Ishikawa (cell line): Measurements from ENCODE around the gene KIAA1671.

ENCODE experiments used
- CEBPB ChIP-seq: IDR thresholded peaks from 2 replicates; pipeline ENCODE4 v1.6.1; 2012
- CREB1 ChIP-seq: IDR thresholded peaks from 2 replicates; pipeline ENCODE4 v1.6.1; 2012; ENCODE audit warnings: low read depth
- EGR1 ChIP-seq: IDR thresholded peaks from 2 replicates; pipeline ENCODE4 v1.6.1; 2012
- EP300 ChIP-seq: IDR thresholded peaks from 2 replicates; pipeline ENCODE4 v1.6.1; 2012; ENCODE audit warnings: borderline replicate concordance
- FOXM1 ChIP-seq: IDR thresholded peaks from 2 replicates; pipeline ENCODE4 v1.6.1; 2012; ENCODE audit warnings: low read depth, borderline replicate concordance
- NFIC ChIP-seq: IDR thresholded peaks from 2 replicates; pipeline ENCODE4 v1.6.1; 2012
- RAD21 ChIP-seq: IDR thresholded peaks from 2 replicates; pipeline ENCODE4 v1.6.1; 2012; ENCODE audit warnings: low read depth
- TAF1 ChIP-seq: IDR thresholded peaks from 2 replicates; pipeline ENCODE4 v1.6.1; 2012; ENCODE audit warnings: low read depth, mild to moderate bottlenecking
- TCF12 ChIP-seq: IDR thresholded peaks from 2 replicates; pipeline ENCODE4 v1.6.1; 2012; ENCODE audit warnings: low read depth
- TEAD4 ChIP-seq: IDR thresholded peaks from 2 replicates; pipeline ENCODE4 v1.6.1; 2012
- YY1 ChIP-seq: IDR thresholded peaks from 2 replicates; pipeline ENCODE4 v1.6.1; 2012; ENCODE audit warnings: low read depth
- ZBTB7A ChIP-seq: IDR thresholded peaks from 2 replicates; pipeline ENCODE4 v1.6.1; 2012; ENCODE audit warnings: low read depth
- TF ChIP-seq, protein P1 (sequence below): IDR thresholded peaks from 2 replicates; pipeline ENCODE4 v1.6.1; 2012; ENCODE audit warnings: low read depth, mild to moderate bottlenecking
- TF ChIP-seq, protein P2 (sequence below): IDR thresholded peaks from 2 replicates; pipeline ENCODE4 v1.6.1; 2012
- TF ChIP-seq, protein P3 (sequence below): IDR thresholded peaks from 2 replicates; pipeline ENCODE4 v1.6.1; 2012

The KIAA1671 gene

DNA sequence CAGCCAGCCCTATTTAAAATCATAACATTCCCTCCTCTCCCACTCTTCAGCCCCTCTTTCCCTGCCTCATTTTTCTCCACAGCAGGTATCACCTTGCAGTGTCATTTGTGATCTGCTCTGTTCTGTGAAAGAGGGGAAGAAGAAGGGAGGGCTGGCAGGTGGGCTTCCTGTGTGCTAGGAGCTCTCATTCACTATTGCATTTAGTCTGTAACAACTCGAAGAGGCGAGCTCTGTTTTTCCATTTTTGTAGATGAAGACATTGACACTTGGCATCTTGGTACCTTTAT lies 195.1 kb downstream of the KIAA1671 start:
- no peak for TF ChIP-seq TEAD4
- TF ChIP-seq, protein P1, sequence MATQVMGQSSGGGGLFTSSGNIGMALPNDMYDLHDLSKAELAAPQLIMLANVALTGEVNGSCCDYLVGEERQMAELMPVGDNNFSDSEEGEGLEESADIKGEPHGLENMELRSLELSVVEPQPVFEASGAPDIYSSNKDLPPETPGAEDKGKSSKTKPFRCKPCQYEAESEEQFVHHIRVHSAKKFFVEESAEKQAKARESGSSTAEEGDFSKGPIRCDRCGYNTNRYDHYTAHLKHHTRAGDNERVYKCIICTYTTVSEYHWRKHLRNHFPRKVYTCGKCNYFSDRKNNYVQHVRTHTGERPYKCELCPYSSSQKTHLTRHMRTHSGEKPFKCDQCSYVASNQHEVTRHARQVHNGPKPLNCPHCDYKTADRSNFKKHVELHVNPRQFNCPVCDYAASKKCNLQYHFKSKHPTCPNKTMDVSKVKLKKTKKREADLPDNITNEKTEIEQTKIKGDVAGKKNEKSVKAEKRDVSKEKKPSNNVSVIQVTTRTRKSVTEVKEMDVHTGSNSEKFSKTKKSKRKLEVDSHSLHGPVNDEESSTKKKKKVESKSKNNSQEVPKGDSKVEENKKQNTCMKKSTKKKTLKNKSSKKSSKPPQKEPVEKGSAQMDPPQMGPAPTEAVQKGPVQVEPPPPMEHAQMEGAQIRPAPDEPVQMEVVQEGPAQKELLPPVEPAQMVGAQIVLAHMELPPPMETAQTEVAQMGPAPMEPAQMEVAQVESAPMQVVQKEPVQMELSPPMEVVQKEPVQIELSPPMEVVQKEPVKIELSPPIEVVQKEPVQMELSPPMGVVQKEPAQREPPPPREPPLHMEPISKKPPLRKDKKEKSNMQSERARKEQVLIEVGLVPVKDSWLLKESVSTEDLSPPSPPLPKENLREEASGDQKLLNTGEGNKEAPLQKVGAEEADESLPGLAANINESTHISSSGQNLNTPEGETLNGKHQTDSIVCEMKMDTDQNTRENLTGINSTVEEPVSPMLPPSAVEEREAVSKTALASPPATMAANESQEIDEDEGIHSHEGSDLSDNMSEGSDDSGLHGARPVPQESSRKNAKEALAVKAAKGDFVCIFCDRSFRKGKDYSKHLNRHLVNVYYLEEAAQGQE: no peak
- no peak for TF ChIP-seq TAF1
- TF ChIP-seq TCF12: no peak
- TF ChIP-seq EP300: no peak
- no peak for TF ChIP-seq ZBTB7A
- no peak for TF ChIP-seq RAD21
- TF ChIP-seq CEBPB: no peak
- TF ChIP-seq FOXM1: no peak
- no peak for TF ChIP-seq CREB1
- TF ChIP-seq EGR1: no peak
- TF ChIP-seq NFIC: no peak
- TF ChIP-seq YY1: no peak
- TF ChIP-seq, protein P2, sequence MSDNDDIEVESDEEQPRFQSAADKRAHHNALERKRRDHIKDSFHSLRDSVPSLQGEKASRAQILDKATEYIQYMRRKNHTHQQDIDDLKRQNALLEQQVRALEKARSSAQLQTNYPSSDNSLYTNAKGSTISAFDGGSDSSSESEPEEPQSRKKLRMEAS: no peak
- TF ChIP-seq, protein P3, sequence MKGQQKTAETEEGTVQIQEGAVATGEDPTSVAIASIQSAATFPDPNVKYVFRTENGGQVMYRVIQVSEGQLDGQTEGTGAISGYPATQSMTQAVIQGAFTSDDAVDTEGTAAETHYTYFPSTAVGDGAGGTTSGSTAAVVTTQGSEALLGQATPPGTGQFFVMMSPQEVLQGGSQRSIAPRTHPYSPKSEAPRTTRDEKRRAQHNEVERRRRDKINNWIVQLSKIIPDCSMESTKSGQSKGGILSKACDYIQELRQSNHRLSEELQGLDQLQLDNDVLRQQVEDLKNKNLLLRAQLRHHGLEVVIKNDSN: no peak

DNA sequence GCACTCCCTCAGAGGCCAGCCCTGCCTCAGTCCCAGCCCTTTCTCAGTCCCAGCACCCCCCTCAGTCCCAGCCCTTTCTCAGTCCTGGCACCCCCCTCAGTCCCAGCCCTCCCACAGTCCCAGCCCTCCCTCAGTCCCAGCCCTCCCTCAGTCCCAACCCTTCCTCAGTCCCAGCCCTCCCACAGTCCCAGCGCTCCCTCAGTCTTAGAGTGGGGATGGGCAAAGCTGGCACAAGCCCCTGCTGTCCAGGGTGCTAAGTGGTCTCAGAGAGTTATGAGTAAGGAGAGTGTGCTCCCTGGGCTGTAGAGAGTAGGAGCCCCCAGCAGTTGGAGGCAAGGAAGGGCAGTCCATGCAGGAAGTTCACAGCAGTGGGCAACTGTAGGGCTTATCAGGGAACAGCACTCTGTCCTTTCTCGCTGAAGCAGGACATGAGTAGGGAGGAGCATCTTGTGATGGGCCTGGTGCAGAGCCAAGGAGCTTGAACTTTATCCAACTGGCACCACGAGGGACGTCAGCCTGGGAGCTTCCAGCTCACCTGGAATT lies 195.7 kb downstream of the KIAA1671 start:
- no peak for TF ChIP-seq CREB1
- TF ChIP-seq, protein P1: peak; percentile 65

DNA sequence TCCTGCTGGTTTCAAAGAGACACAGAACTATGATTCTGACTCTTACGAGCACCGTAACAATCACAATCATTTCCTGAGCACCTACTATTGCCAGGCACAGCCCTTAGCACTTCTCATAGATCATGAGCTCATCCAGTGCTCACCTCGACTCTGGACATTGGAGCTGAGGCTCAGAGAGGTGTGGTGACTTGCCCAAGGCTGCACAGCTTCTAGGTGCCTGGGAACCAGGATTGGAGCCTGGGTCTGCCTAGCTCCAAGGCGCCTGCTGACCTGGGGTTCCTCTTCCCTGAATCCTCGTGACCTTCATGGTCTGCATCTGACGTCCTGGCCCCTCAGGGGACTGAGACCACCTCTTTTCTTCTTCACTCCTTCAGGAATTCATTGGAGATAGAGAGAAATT lies 196.5 kb downstream of the KIAA1671 start:
- TF ChIP-seq, protein P1: no peak
- no peak for TF ChIP-seq CEBPB
- TF ChIP-seq, protein P2: no peak
- no peak for TF ChIP-seq TEAD4
- TF ChIP-seq NFIC: no peak
- TF ChIP-seq, protein P3: no peak
- TF ChIP-seq FOXM1: no peak
- TF ChIP-seq TCF12: no peak
- no peak for TF ChIP-seq ZBTB7A
- no peak for TF ChIP-seq YY1
- no peak for TF ChIP-seq RAD21
- no peak for TF ChIP-seq EGR1
- no peak for TF ChIP-seq EP300
- TF ChIP-seq TAF1: no peak
- no peak for TF ChIP-seq CREB1

DNA sequence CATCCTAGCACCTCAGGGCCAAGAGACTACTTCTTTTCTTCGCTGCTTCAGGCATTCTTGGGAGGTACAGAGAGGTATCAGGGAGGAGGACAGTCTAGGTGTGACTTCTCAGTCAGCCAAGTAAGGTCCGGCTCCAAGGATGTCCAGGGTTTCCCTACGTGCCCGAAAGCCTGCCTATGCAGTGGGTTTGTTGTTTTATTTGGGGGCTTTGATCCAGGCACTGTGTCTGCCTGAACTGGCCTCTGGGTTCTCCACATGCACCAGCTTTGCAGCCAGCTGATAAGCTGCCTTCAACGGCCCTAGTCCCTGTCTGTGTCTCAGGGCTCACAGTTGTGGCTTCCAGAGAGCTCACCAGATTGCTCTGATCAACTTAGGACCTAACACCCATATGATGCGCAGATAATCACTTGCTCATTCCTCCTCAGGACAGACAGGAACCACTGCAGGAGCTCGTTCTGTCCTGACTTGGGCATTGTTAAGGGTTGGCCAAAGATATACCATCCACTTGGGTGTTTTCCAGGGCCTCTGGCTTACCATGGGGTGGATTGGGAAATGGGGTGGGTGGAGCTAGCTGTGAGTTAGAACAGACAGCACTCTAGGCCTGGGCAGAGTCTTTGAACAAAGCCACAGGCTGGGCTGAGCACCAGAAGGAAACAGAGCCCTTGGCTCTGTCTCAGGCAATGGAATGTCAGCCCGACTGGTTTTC lies 201.6 kb downstream of the KIAA1671 start:
- peak; percentile 68 for TF ChIP-seq NFIC
- TF ChIP-seq TEAD4: peak; percentile 42; the same call in 1 of the 2 replicates
- TF ChIP-seq YY1: no peak
- TF ChIP-seq, protein P3: no peak
- TF ChIP-seq RAD21: 0 out of 2 replicates have a peak, but pooled peaks have one; percentile 5
- no peak for TF ChIP-seq EGR1
- TF ChIP-seq CEBPB: peak; percentile 90
- TF ChIP-seq CREB1: no peak
